Kidney glomerular epithelial cell (primary cell): ENCODE data around the gene MGAT4A.
"Not testable (repeated sequence)": the region's sequence is repeated elsewhere in the genome, so short reads cannot be mapped to it uniquely, and the experiment has no call there.

Experiments used
- DNase-seq: peaks from one replicate; lab custom pipeline; 2025; lab: John Stamatoyannopoulos, UW

Gene MGAT4A

DNA sequence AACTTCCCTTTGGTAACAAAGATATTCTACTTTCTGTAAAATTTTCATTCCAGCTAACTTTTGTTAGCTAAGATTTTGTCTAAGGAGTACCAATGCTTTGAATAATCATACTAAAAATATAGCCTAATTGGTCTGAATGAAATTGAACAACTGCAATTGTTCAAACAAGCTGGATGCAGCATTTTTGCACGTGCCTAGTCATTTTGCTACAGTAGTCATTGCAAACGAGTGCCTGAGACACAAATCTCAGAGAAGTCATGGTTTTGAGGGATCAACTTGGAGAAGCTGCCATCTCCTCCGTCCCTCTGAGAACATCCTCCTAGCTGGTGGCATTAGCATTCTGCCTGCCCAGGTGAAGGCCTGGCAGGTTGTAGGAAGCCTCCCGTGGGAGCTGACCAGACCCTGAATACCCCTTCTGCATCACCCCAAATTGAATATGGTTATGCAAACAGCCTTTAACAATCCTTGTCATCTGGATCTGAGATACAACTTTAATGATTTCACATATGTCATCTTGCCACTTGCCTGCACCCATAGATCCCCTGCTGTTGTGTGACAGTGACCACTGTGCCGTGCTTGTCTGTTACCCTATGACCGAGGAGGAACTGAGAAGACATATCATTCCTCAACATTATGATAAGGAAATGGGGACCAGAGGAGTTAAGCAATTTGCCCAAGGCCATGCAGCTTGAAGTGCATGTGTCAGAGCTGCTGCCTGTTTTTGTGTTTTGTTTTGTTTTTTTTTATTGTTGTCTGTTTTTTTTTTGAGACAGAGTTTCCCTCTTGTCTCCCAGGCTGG, 29.1 kb upstream of the MGAT4A start:
- no peak for DNase-seq

DNA sequence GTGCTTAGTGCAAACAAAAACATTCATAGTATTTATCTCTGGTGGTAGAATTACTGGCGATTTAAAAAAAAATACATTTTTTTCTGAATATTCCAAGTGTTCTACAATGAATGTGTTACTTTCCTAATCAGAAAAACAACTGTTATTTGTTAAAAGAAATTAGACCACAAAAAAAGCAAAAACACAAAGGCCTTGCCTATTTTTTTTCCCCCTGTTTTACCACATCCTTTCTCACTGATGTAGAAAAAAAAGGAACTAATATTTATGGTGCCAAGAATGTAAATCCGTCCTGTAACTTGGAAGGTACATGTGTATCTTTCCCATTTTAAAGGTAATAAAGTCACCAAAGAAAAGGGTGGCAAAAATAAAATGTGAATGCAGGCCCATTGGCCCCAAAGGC, 28.4 kb upstream of the MGAT4A start:
- no peak for DNase-seq

DNA sequence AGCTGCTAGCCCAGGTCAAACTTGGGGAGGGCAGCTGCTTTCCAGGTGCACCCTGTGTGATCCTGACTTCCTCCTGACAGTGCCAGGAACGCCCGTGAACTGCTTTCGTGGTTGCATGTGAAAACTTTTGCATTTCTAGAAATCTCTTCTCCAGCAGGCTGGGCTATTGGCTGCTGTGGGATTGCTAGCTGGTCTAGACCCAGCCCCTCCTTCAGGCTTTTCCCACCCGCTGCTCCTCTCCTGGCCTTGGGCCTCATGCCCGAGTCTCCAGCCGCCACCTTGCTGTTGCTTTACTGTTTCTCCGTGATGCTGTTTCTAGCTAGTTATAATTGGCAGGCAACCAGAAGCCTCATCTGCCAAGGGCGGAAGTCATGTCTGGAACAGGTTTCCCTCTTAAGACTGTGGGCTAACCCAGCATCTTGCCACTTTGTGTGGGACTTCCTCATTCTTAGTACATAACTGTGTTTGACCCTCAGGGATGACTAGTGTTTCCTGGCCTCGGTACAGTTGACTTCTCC, 27.0 kb upstream of the MGAT4A start:
- peak; percentile 83 for DNase-seq

DNA sequence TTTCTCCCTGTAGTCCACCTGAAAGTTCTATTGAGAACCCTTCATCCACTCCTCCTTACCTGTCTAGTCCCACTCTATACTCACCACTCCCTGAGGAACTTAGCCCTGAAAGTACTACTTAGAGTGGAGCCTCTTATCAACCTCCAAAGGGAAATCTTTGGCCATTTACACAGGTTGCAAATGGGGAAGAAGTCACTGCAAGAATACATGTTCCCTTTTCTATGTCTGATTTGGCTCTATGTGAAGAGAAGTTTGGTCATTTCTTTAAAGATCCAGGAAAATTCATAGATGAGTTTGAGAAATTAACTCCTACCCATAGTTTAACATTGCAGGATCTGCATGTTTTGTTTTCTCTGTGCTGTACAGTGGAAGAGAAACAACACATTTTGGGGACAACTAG, 22.9 kb upstream of the MGAT4A start:
- DNase-seq = no peak

DNA sequence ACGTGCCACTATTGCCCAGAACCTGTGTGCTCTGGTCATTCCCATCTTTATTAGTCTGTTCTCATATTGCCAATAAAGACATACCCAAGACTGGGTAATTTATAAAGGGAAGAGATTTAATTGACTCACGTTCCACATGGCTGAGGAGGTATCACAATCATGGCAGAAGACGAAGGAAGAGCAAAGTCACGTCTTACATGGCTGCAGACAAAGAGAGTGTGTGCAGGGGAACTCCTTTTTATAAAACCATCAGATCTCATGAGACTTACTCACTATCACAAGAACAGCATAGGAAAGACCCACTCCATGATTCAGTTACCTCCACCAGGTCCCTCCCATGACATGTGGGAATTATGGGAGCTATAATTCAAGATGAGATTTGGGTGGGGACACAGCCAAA, 21.8 kb upstream of the MGAT4A start:
- DNase-seq = not testable (repeated sequence)

DNA sequence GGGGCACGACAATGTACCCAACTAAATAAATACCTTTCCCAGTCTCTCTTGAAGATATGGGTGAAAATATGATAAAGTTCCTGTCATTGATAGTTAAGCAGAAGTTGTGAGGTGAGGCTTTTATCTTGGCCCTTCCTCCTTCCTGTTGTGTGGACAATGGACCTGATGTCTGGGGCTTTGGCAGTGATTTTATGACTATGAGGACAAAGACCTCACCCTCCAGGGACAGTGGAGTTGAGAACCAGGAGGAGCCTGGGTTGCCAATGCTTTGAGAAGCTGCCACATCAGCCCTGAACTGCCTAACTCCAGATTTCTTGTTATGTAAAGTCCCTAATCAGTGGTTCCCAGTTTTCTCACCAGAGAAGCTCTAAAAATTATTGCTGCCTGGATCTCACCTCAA, 20.8 kb upstream of the MGAT4A start:
- DNase-seq = no peak

DNA sequence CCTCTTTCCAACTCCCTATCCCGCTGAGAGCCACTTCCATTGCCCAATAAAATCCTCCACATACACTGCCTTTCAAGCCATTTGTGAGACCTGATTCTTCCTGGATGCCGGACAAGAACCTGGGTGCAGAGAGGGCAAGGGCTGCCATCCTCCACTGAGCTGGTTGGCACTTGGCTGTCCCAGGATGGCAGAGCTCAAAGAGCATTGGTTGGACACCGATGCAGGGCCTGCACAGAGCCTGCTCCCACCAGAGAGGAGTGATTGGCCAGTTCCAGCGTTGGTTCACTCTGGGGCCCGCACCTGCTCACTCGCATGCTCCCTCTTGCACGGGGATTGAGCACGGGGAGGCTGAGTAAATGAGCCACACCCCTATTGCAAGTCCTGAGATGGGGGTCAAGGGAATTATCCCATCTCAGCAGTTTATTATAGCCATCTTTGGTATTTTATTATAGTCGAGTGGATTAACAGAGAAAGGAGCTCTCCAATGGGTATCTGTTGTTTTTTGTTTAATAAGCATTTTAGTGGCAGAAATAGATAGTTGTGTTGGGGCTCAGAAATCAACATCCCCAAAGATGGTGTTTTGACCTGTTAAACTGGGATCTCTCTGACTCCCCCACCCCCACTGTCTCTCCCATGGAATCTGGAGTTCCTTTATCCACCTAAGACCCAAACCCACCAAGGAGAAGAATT, 19.8 kb upstream of the MGAT4A start:
- DNase-seq = no peak

DNA sequence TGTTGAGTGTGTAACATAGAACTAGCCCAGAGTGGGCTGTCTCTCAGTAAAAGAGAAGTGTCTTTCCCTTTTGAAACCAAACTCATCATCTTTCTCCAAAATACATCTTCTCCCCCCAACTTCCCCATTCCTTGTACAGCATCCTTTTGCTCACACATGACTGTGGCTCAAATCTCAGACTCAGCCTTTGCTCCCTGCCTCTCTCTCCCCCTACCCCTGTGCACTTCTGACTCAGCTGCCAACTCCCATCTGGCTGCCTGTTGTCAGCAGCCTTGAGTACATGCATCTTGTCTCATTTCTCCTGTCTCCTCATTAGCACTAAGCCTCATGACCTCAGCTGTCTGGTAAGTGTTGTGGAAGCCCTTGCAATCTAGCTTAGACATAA, 18.1 kb upstream of the MGAT4A start:
- DNase-seq = no peak

DNA sequence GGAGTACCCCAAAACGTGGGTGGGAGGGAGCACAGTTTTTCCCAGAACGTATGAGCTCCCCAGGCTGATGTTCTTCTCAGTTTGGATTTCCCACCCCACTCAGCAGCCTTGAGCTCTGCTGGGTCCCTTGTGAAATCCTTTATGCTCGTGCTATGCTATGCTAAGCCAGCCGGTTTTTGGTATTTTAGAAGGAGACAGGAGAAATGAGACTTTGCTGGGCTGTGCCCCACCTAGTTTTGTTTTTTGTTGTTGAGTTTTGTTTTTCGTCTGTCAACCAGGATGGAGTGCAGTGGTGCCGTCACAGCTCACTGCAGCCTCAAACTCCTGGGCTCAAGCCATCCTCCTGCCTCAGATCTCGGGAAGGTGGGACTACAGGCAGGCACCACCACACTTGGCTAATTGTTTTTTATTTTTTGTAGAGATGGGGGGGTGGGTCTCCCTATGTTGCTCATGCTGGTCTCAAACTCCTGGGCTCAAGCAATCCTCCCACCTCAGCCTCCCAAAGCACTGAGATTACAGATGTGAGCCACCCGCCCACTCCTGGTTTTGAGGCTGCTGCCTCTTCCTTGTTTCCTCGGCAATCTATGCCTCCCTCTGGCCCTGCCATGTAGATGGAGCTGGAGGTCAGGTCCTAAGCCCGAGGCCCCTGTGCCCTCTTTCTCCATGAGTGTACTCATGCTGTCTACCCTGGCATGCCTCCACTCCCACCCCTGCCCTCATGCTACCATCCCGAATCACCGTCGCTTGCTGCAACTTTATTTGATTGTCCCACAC, 17.5 kb upstream of the MGAT4A start:
- no peak for DNase-seq

DNA sequence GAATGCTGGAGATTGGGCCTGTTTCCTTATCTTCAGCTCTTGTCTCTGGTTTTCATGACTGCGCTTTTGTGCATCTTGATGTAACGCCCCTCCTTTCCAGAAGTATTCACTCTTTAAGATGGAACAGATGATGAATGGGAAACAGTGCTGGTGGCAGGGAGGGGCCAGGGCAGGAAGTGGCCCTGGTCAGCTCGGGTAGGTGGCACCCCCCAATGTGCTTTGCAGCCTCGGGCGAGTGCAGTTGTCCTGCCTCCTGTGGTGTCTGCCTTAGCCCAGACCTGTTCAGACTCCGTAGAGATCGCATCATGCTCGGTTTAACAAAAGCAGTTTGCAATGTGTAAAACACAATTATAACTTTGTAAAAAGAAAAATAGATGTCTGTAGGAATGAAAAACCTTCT, 17.0 kb upstream of the MGAT4A start:
- no peak for DNase-seq

DNA sequence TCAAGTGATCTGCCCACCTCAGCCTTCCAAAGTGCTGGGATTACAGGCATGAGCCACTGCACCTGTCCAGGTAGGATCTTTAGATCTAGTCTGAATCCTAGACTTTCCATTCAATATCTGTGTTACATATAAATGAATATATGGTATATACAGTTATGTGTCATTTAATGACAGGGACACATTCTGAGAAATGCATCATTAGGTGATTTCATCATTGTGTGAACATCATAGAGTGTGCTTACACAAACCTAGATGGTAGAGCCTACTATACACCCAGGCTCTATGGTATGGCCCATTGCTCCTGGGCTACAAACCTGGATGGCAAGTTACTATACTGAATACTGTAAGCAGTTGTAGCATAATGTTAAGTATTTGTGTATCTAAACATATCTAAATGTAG, 15.5 kb upstream of the MGAT4A start:
- DNase-seq = no peak

DNA sequence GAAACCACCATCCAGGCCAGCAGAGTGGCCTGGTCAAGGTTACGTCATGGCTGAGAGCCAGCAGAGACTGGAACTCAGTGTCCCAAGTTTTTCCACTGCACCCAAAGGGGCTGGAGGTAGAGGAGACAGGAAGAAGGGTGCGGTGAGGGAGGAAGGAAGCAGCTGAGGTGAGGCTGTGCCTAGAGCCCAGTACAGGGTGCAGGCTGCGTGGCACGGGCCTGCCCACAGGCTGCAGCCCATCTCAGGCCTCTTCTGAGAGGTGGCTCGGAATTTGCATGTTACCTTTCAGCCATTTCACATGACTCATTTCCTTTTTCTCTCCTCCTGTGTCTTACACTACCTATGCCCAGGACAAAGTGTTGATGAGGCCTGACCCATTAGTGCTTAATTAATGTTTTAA, 13.7 kb upstream of the MGAT4A start:
- no peak for DNase-seq

DNA sequence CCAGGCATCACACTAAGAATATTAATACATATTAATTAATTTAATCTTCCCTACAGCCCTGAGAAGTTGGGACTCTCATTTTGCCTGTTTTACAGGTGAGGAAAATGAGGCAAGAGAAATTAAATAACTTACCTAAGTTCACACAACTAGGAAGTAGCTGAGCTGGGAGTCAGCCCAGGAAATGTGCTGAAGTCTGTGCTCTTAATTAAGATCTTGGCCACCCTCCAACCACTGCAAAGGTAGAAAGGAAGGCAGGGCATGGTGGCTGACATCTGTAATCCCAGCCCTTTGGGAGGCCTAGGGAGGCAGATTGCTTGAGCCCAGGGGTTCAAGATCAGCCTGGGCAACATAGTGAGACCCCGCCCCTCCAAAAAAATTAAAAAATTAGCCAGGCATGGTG, 12.9 kb upstream of the MGAT4A start:
- DNase-seq = no peak

DNA sequence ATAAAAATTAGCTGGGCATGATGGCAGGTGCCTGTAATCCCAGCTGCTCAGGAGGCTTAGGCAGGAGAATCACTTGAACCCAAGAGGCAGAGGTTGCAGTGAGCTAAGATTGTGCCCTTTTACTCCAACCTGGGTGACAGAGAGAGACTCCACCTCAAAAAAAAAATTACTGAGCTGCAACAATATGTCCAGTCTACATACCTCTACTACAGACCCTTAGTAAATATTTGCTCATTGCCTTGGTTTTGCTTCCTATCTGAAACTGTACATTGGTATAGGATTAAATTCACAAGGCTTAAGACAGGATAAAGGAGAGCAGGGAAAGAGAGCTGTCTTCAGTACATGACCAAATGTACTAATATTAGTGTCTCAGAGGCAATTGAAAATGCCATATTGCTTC, 8.1 kb upstream of the MGAT4A start:
- DNase-seq = no peak

DNA sequence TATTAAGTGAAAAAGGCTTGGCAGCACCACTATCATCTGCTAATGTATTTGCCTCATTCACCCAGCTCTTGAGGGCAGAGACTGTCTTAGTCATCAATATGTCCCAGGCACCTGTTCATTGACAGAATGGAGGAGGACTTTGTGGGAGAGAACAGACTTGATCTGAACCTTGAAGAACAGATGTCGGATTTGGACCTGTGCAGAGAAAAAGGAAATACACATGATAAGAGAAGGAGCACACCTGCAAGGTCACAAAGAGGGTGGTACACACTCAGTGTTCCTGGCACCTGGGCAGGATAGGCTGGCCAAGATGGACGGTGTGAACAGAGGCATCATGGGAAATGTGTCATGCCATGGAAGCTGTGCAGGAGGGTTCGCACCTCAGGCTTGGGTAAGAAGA, 7.4 kb upstream of the MGAT4A start:
- DNase-seq = no peak

DNA sequence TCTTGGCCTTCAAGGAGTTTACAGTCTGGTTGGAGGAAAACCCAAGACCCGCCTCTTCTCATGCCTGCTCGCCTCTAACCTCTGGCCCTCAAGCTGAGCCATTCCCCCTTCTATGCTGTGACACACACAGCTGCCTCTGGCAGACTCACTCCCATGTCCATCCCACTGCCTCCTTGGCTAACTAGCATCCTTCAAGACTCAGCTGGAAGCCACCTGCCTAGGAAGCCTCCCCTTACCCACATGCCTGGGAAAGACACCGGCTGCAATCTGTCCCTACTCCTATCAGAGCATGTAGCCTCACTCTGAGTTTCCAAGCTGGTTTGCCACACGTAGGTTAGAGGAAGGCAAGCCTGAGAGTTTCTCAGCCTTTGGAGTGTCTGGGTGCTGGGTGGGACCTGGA, 6.9 kb upstream of the MGAT4A start:
- DNase-seq = no peak

DNA sequence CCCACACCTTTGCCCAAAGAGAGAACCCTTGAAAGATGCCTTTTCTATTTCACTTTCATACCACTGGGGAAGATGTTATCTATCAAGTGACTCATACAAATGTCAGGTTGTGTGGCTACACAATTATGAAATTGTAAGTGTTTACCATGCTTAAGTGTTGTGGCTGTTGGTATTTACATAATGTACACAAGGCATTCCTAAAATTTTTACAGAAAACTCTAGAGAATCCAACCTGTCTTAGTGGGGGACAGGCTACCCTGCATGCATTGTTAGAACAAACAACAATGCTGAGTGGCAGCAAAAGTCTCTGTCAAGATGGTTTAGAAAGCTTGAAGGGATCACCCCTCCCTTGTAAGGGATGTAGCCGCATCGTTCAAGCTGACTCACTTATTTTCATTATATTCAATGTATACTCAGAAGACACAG, 5.5 kb upstream of the MGAT4A start:
- no peak for DNase-seq

DNA sequence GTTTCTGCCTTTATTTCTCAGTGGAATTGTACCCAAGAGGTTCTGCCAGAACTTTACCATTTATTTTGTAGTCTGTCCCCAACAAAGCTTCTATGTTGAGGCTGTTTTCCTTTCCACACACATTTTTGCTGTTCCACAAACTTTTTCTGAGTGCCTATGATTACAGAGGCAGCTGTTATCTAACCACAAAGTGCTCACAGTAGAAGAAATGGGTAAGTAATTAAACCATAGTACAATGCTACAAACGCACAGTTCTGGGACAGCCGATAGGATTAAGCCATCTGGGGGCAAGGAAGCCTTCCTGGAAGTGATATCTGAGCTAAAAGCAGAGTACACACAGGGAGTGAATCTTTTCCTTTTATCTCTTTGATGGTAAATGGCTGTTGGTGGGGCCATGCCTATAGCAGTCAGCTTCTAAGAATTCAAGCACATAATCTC, 3.9 kb upstream of the MGAT4A start:
- no peak for DNase-seq

DNA sequence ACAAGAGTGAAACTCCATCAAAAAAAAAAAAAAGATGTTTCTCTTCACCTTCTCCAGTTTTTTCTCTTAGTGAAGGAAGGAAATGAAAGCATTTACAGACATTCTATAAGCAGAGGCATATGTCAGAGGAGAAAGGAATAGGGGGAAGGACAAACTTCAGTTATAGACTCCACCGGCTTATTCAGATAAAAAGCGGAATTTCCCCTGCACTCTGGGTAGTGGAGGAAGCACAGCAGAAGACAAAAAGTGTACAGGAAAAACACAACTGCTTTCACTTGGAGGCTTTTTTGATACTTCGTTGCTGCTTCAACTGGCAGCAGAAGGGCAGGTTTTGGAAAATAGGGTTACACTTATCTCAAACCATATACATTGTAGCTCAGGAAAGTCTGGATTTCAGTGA, 3.2 kb upstream of the MGAT4A start:
- no peak for DNase-seq

DNA sequence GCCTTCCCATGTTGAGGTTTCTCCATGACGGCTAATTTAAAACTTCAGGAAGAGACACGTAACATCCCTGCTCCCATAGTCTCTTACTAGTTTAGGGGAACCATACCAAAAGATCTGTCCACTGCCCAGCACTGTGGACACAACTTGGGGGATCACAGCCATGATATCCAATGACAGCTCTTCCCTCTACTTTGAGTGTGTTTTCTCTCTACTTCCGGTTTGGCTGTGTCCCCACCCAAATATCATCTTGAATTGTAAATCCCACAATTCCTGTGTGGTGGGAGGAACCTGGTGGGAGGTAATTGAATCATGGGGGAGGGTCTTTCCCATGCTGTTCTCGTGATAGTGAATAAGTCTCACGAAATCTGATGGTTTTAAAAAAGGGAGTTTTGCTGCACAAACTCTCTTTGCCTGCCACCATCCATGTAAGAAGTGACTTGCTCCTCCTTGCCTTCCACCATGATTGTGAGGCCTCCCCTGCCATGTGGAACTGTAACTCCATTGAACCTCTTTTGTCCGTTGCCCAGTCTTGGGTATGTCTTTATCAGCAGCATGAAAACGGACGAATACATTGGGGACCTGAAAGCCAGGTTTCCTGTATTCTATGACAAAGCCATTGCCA, 1.6 kb upstream of the MGAT4A start:
- DNase-seq = no peak

DNA sequence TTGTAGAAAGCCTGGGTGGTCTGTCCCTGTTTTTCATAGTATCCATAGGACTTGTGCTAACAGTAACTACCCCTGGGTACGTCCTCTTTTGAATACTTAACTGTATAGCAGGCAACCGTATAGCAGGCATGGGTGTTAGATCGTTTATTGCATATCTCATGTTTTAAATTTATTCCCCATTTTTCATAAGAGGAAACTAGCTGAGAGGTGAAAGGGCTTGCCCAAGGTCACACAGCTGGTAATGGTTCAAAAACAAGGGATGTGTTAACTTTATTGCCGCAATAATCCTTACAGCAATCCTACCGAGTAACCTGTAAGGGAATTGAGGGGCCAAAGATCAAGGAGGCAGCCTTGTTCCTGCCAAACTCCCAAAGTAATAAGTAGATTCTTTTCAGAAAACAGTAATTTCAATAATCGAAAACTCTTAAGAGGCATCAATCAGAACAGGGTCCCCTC, 990 bp upstream of the MGAT4A start:
- DNase-seq = no peak

DNA sequence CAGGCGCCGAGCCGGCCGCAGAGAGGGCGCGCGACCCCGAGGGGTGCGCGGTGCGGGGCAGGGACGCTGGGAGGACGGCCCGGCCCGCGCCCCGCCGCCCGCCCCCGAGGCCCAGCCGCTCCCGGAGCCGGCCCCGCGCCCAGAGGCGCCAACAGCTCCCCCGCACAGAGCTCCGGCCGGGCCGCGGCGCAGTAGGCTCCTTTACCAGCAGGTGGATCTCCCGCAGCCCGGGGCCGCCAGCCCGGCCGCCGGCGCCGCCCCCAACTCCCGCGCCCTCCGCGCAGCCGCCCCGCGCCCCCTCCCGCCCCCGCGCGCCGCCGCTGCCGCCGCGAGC, 258 bp downstream of the MGAT4A start:
- no peak for DNase-seq
